ENCODE data around the gene MFSD12. TPM values are rescaled to one million over a fixed set of nuclear protein-coding genes. Genes with fewer than 3 reads are reported as not detected.

Gene MFSD12
- polyA plus RNA-seq, 1 experiment, result 23.7 TPM

GRCh38 chr19:3550947-3551791 is 6.2 kb downstream of the MFSD12 start:
- no peak for DNase-seq (ENCODE audit: low read depth, low spot score)
- no peaks in the 10 kb centered on the region for H3K27me3 ChIP-seq (ENCODE audit: control insufficient read depth, insufficient read depth, low read length)
- ChIA-PET POLR2A (interaction anchor here (0.6 kb wide), 1 partner anchor 425 kb away, joined by 5 read pairs; no protein-coding TSS in a partner anchor), CTCF (interaction anchor here (0.6 kb wide), 1 partner anchor 93 kb away, joined by 7 read pairs; no protein-coding TSS in a partner anchor)
- H3K27ac ChIP-seq (ENCODE audit: low read depth, low read length), result no peak overlapping the region
- peaks cover 5% of the 10 kb centered on the region; the same call in 1 of the 2 replicates for H3K9me3 ChIP-seq (ENCODE audit: control insufficient read depth, insufficient read depth, low read length)
- H3K4me3 ChIP-seq (ENCODE audit: low read depth, low read length), result no peak overlapping the region
- TF ChIP-seq CTCF (IDR thresholded peaks at IDR 0.05; ENCODE audit: low read depth, low read length), result no peak

GRCh38 chr19:3549816-3550215 is 7.6 kb downstream of the MFSD12 start:
- peaks cover 5% of the 10 kb centered on the region; the same call in 1 of the 2 replicates for H3K9me3 ChIP-seq (ENCODE audit: control insufficient read depth, insufficient read depth, low read length)
- no peak for DNase-seq (ENCODE audit: low read depth, low spot score)
- no peak overlapping the region for H3K27ac ChIP-seq (ENCODE audit: low read depth, low read length)
- CTCF ChIA-PET, result no interaction called here
- H3K4me3 ChIP-seq (ENCODE audit: low read depth, low read length), result no peak overlapping the region
- POLR2A ChIA-PET, result no interaction called here
- H3K27me3 ChIP-seq (ENCODE audit: control insufficient read depth, insufficient read depth, low read length), result no peaks in the 10 kb centered on the region
- no peak for TF ChIP-seq CTCF (IDR thresholded peaks at IDR 0.05; ENCODE audit: low read depth, low read length)

GRCh38 chr19:3548606-3549005 is 8.8 kb downstream of the MFSD12 start:
- CTCF ChIA-PET, result no interaction called here

GRCh38 chr19:3547767-3548282 is 9.6 kb downstream of the MFSD12 start:
- TF ChIP-seq CTCF (IDR thresholded peaks at IDR 0.05; ENCODE audit: low read depth, low read length), result no peak
- no peak for DNase-seq (ENCODE audit: low read depth, low spot score)
- H3K4me3 ChIP-seq (ENCODE audit: low read depth, low read length), result no peak overlapping the region
- CTCF ChIA-PET, result no interaction called here
- no peak overlapping the region for H3K27ac ChIP-seq (ENCODE audit: low read depth, low read length)
- peaks cover 5% of the 10 kb centered on the region; the same call in 1 of the 2 replicates for H3K9me3 ChIP-seq (ENCODE audit: control insufficient read depth, insufficient read depth, low read length)
- H3K27me3 ChIP-seq (ENCODE audit: control insufficient read depth, insufficient read depth, low read length), result no peaks in the 10 kb centered on the region
- POLR2A ChIA-PET, result no interaction called here

More at GRCh38 chr19:3548606-3549005, 8.8 kb downstream of the MFSD12 start:
- Histone ChIP-seq H3K27ac (ENCODE audit: low read depth, low read length) (no peak overlapping the region), H3K27me3 (ENCODE audit: control insufficient read depth, insufficient read depth, low read length) (no peaks in the 10 kb centered on the region), H3K9me3 (ENCODE audit: control insufficient read depth, insufficient read depth, low read length) (peaks cover 5% of the 10 kb centered on the region; the same call in 1 of the 2 replicates), H3K4me3 (ENCODE audit: low read depth, low read length) (no peak overlapping the region)
- no peak for TF ChIP-seq CTCF (IDR thresholded peaks at IDR 0.05; ENCODE audit: low read depth, low read length)
- no peak for DNase-seq (ENCODE audit: low read depth, low spot score)
- POLR2A ChIA-PET, result no interaction called here

- Histone ChIP-seq H3K27ac (ENCODE audit: low read depth, low read length) (no peak overlapping the region), H3K4me3 (ENCODE audit: low read depth, low read length) (no peak overlapping the region), H3K9me3 (ENCODE audit: control insufficient read depth, insufficient read depth, low read length) (peaks cover 5% of the 10 kb centered on the region; the same call in 1 of the 2 replicates), H3K27me3 (ENCODE audit: control insufficient read depth, insufficient read depth, low read length) (no peaks in the 10 kb centered on the region)
- POLR2A ChIA-PET, result no interaction called here
- peak; percentile 54 for TF ChIP-seq CTCF (IDR thresholded peaks at IDR 0.05; ENCODE audit: low read depth, low read length)
- DNase-seq (ENCODE audit: low read depth, low spot score), result no peak
- CTCF ChIA-PET, result interaction anchor here (1.3 kb wide), 1 partner anchor 9 kb away, joined by 4 read pairs; no protein-coding TSS in a partner anchor
These were observed 10.1 kb downstream of the MFSD12 start for GRCh38 chr19:3547301-3547731.

Measured in AG04450 (cell line).